ENCODE data around the gene CCNYL1. TPM values are rescaled to one million over a fixed set of nuclear protein-coding genes. Genes with fewer than 3 reads are reported as not detected.

Gene CCNYL1
- total RNA-seq, 4 donors from 2014 or later, result 3.3 to 10.1 (median 7.1) TPM

- intact Hi-C loops (cut with DNase I; ENCODE audit: low total_unique reads) (loop anchor here (5.0 kb wide), 2 partner anchors 495 to 1615 kb away; partner anchors contain the start of genes EEF1B2, NDUFS1 and PIKFYVE), in situ Hi-C loops (cut with MboI; ENCODE audit: low sequenced_read_pairs in 4 of 4) (no loop called here)
- Histone ChIP-seq H3K4me1 (peaks cover 8 to 10% of the 10 kb centered on the region in 2 donors), H3K36me3 (no peaks in the 10 kb centered on the region), H3K9me3 (no peaks in the 10 kb centered on the region), H3K27ac (peak overlapping the region in 1 of 4 donors; percentile 2), H3K27me3 (no peaks in the 10 kb centered on the region), H3K4me3 (no peak overlapping the region)
- TF ChIP-seq CTCF (IDR thresholded peaks at IDR 0.05 in 4 of 5, conservative IDR thresholded peaks at IDR 0.05 in 1 of 5) (no peak), POLR2A (IDR thresholded peaks at IDR 0.05) (no peak)
- no peak for ATAC-seq
- DNase-seq, result no peak
Measured at GRCh38 chr2:207772081-207772843, 60.8 kb downstream of the CCNYL1 start.

- H3K27me3 ChIP-seq, result no peaks in the 10 kb centered on the region
- H3K36me3 ChIP-seq, result no peaks in the 10 kb centered on the region
- DNase-seq (no peak), ATAC-seq (no peak)
- intact Hi-C loops (cut with DNase I; ENCODE audit: low total_unique reads), result loop anchor here (5.0 kb wide), 2 partner anchors 494 to 1616 kb away; partner anchors contain the start of genes EEF1B2, NDUFS1 and PIKFYVE
- peaks cover 4 to 7% of the 10 kb centered on the region in 2 donors for H3K4me1 ChIP-seq
- no peak overlapping the region for H3K27ac ChIP-seq
- TF ChIP-seq CTCF (IDR thresholded peaks at IDR 0.05 in 4 of 5, conservative IDR thresholded peaks at IDR 0.05 in 1 of 5) (no peak), POLR2A (IDR thresholded peaks at IDR 0.05) (no peak)
- in situ Hi-C loops (cut with MboI; ENCODE audit: low sequenced_read_pairs in 4 of 4), result no loop called here
- no peaks in the 10 kb centered on the region for H3K9me3 ChIP-seq
- no peak overlapping the region for H3K4me3 ChIP-seq
Measured at GRCh38 chr2:207772844-207773205, 61.4 kb downstream of the CCNYL1 start.

- TF ChIP-seq POLR2A (IDR thresholded peaks at IDR 0.05) (no peak), CTCF (IDR thresholded peaks at IDR 0.05 in 4 of 5, conservative IDR thresholded peaks at IDR 0.05 in 1 of 5) (no peak)
- in situ Hi-C loops (cut with MboI; ENCODE audit: low sequenced_read_pairs in 4 of 4) (no loop called here), intact Hi-C loops (cut with DNase I; ENCODE audit: low total_unique reads) (no loop called here)
- Histone ChIP-seq H3K4me1 (no peaks in the 10 kb centered on the region), H3K27me3 (no peaks in the 10 kb centered on the region), H3K9me3 (no peaks in the 10 kb centered on the region), H3K27ac (no peak overlapping the region), H3K4me3 (no peak overlapping the region), H3K36me3 (no peaks in the 10 kb centered on the region)
- ATAC-seq (no peak), DNase-seq (no peak)
Measured at GRCh38 chr2:207775473-207775872, 64.0 kb downstream of the CCNYL1 start.

- Histone ChIP-seq H3K27ac (no peak overlapping the region), H3K4me1 (no peaks in the 10 kb centered on the region), H3K9me3 (no peaks in the 10 kb centered on the region), H3K36me3 (no peaks in the 10 kb centered on the region), H3K4me3 (no peak overlapping the region), H3K27me3 (no peaks in the 10 kb centered on the region)
- intact Hi-C loops (cut with DNase I; ENCODE audit: low total_unique reads) (no loop called here), in situ Hi-C loops (cut with MboI; ENCODE audit: low sequenced_read_pairs in 4 of 4) (no loop called here)
- DNase-seq (no peak), ATAC-seq (no peak)
- TF ChIP-seq CTCF (IDR thresholded peaks at IDR 0.05 in 4 of 5, conservative IDR thresholded peaks at IDR 0.05 in 1 of 5), result no peak
- no peak for TF ChIP-seq POLR2A (IDR thresholded peaks at IDR 0.05)
Measured at GRCh38 chr2:207777124-207777523, 65.7 kb downstream of the CCNYL1 start.
